Activated naive CD4-positive, alpha-beta T cell treated with Interleukin-2 at 50 U/mL for 16 hours (primary cell): Measurements from ENCODE around the gene TMPRSS4.

Source experiments
- DNase-seq: peaks from one replicate; pipeline ENCODE4 v3.0.0-alpha.2; 2020

The TMPRSS4 gene

GRCh38 chr11:118157186-118157895 is 80.5 kb downstream of the TMPRSS4 start:
- DNase-seq = no peak

- DNase-seq = no peak
These were observed 84.9 kb downstream of the TMPRSS4 start for GRCh38 chr11:118161786-118162185.

GRCh38 chr11:118162846-118163245 is 86.0 kb downstream of the TMPRSS4 start:
- no peak for DNase-seq

- no peak for DNase-seq
These were observed 86.6 kb downstream of the TMPRSS4 start for GRCh38 chr11:118163494-118163893.

GRCh38 chr11:118164885-118165284 is 88.0 kb downstream of the TMPRSS4 start:
- DNase-seq = no peak

- no peak for DNase-seq
These were observed 89.8 kb downstream of the TMPRSS4 start for GRCh38 chr11:118166641-118167040.

GRCh38 chr11:118167253-118167652 is 90.4 kb downstream of the TMPRSS4 start:
- no peak for DNase-seq

- DNase-seq = no peak
These were observed 91.0 kb downstream of the TMPRSS4 start for GRCh38 chr11:118167906-118168305.

- no peak for DNase-seq
These were observed 91.4 kb downstream of the TMPRSS4 start for GRCh38 chr11:118168316-118168715.

GRCh38 chr11:118168751-118169150 is 91.9 kb downstream of the TMPRSS4 start:
- DNase-seq = no peak

GRCh38 chr11:118169300-118170140 is 92.6 kb downstream of the TMPRSS4 start:
- DNase-seq = no peak

GRCh38 chr11:118170231-118170630 is 93.4 kb downstream of the TMPRSS4 start:
- no peak for DNase-seq

GRCh38 chr11:118170882-118171268 is 94.0 kb downstream of the TMPRSS4 start:
- no peak for DNase-seq
